ENCODE data around the gene CRB3.

CRB3 gene

GRCh38 chr19:6470173-6470572 lies 6.1 kb downstream of the CRB3 start:
- DNase-seq (ENCODE audit: low read depth) = no peak
- H3K4me3 ChIP-seq (ENCODE audit: low read depth, low read length) = no peak overlapping the region
- no peak for TF ChIP-seq CTCF (IDR thresholded peaks at IDR 0.05; ENCODE audit: low read depth, low read length, missing control alignments)

- no peak for DNase-seq (ENCODE audit: low read depth)
- no peak for TF ChIP-seq CTCF (IDR thresholded peaks at IDR 0.05; ENCODE audit: low read depth, low read length, missing control alignments)
- H3K4me3 ChIP-seq (ENCODE audit: low read depth, low read length) = no peak overlapping the region
These were observed 7.0 kb downstream of the CRB3 start for GRCh38 chr19:6471076-6471475.

DNA sequence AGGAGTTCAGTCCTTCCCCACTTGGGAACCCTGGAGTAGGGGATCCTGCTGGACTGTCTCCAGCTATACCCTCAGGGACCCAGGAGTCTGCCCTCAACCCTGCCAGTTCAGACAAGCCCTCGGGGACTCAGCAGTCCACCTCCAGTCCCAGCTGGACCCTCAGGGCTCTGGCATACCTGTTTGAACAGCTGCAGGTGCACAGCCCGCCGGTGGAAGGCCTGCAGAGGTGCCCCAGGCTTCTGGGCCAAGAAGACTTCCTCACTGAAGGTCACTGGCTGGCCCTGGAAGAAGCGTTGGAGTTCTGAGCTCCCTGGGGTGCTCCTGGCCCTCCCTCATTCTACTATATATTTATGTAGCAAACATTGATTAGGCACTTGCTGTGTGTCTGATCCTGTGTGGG lies 8.6 kb downstream of the CRB3 start:
- no peak for DNase-seq (ENCODE audit: low read depth)
- TF ChIP-seq CTCF (IDR thresholded peaks at IDR 0.05; ENCODE audit: low read depth, low read length, missing control alignments) = no peak
- H3K4me3 ChIP-seq (ENCODE audit: low read depth, low read length) = no peak overlapping the region

- no peak for TF ChIP-seq CTCF (IDR thresholded peaks at IDR 0.05; ENCODE audit: low read depth, low read length, missing control alignments)
- H3K4me3 ChIP-seq (ENCODE audit: low read depth, low read length) = no peak overlapping the region
- DNase-seq (ENCODE audit: low read depth) = no peak
These were observed 9.6 kb downstream of the CRB3 start for GRCh38 chr19:6473647-6474046.

DNA sequence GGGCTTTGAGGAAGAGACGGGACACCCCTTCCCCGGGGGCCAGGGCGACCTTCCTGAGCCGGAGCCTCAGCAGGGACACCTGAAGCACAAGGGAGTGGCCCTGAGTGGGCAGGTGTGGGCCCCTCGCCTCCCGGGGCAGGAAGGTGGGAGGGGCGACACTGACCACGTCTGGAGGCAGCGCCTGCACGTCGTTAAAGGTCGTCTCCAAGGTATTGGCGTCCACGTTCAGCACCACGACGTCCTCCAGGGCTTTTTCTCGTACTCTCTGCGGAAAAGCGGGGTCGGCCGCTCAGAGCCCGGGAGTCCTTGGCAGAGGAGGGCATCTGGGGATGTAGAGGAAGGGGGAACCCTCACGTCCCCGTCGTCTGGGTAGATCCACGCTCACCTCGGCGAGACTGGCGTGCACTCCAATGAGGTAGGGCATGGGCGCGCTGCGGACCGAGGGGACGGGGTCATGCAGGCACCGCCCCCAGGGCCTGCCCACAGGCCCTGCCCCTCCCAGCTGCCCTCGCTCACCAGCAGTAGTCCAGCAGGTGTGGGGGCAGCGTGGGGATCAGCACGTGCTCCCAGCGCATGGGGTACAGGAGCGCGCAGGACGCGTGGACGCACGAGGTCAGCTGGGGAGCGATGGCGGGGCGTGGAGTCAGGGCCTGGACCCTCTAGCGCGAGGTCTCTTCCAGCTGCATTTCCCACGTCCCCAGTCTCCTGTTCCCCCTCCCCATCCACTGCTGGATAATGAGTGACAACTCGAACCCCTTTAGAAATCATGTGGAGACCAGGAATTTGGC lies 11.4 kb downstream of the CRB3 start:
- H3K4me3 ChIP-seq (ENCODE audit: low read depth, low read length) = no peak overlapping the region
- no peak for TF ChIP-seq CTCF (IDR thresholded peaks at IDR 0.05; ENCODE audit: low read depth, low read length, missing control alignments)
- DNase-seq (ENCODE audit: low read depth) = no peak

GRCh38 chr19:6476155-6476895 lies 12.3 kb downstream of the CRB3 start:
- H3K4me3 ChIP-seq (ENCODE audit: low read depth, low read length) = no peak overlapping the region
- DNase-seq (ENCODE audit: low read depth) = no peak
- no peak for TF ChIP-seq CTCF (IDR thresholded peaks at IDR 0.05; ENCODE audit: low read depth, low read length, missing control alignments)
